ENCODE results near the gene CSNK1G2. TPM values are rescaled to one million over a fixed set of nuclear protein-coding genes. Genes with fewer than 3 reads are reported as not detected.
A peak's percentile ranks its signal among the peaks of the same experiment; 100 is the strongest.

The CSNK1G2 gene
- total RNA-seq, 3 donors from 2014 or later: 31.5 to 76.7 (median 68.2) TPM

GRCh38 chr19:1967087-1967608, 26.2 kb downstream of the CSNK1G2 start:
- Histone ChIP-seq H3K4me1 (no peaks in the 10 kb centered on the region), H3K36me3 (no peaks in the 10 kb centered on the region), H3K9me3 (no peaks in the 10 kb centered on the region), H3K4me3 (no peak overlapping the region), H3K27me3 (no peaks in the 10 kb centered on the region), H3K27ac (no peak overlapping the region)
- intact Hi-C loops (cut with DNase I; ENCODE audit: low total_unique reads): no loop called here
- TF ChIP-seq POLR2A (IDR thresholded peaks at IDR 0.05) (no peak), CTCF (IDR thresholded peaks at IDR 0.05) (no peak), POLR2AphosphoS5 (IDR thresholded peaks at IDR 0.05) (no peak)
- DNase-seq (ENCODE audit: low spot score in 2 of 2): no peak

- H3K9me3 ChIP-seq: no peaks in the 10 kb centered on the region
- no peak for DNase-seq (ENCODE audit: low spot score in 2 of 2)
- H3K4me1 ChIP-seq: no peaks in the 10 kb centered on the region
- no peaks in the 10 kb centered on the region for H3K36me3 ChIP-seq
- H3K27ac ChIP-seq: no peak overlapping the region
- H3K27me3 ChIP-seq: no peaks in the 10 kb centered on the region
- TF ChIP-seq POLR2AphosphoS5 (IDR thresholded peaks at IDR 0.05) (no peak), CTCF (IDR thresholded peaks at IDR 0.05) (no peak), POLR2A (IDR thresholded peaks at IDR 0.05) (no peak)
- intact Hi-C loops (cut with DNase I; ENCODE audit: low total_unique reads): no loop called here
- H3K4me3 ChIP-seq: no peak overlapping the region
These were observed 27.6 kb downstream of the CSNK1G2 start for GRCh38 chr19:1968279-1969175.

- intact Hi-C loops (cut with DNase I; ENCODE audit: low total_unique reads): no loop called here
- no peaks in the 10 kb centered on the region for H3K9me3 ChIP-seq
These were observed 28.4 kb downstream of the CSNK1G2 start for GRCh38 chr19:1969176-1970002.

GRCh38 chr19:1970003-1970805, 29.2 kb downstream of the CSNK1G2 start:
- intact Hi-C loops (cut with DNase I; ENCODE audit: low total_unique reads): no loop called here
- no peak for DNase-seq (ENCODE audit: low spot score in 2 of 2)
- Histone ChIP-seq H3K9me3 (no peaks in the 10 kb centered on the region), H3K27me3 (no peaks in the 10 kb centered on the region), H3K27ac (no peak overlapping the region), H3K4me1 (no peaks in the 10 kb centered on the region), H3K4me3 (no peak overlapping the region), H3K36me3 (no peaks in the 10 kb centered on the region)
- no peak for TF ChIP-seq CTCF (IDR thresholded peaks at IDR 0.05)
- TF ChIP-seq POLR2A (IDR thresholded peaks at IDR 0.05): no peak
- no peak for TF ChIP-seq POLR2AphosphoS5 (IDR thresholded peaks at IDR 0.05)

More at GRCh38 chr19:1969176-1970002, 28.4 kb downstream of the CSNK1G2 start:
- Histone ChIP-seq H3K36me3 (no peaks in the 10 kb centered on the region), H3K4me1 (no peaks in the 10 kb centered on the region), H3K4me3 (no peak overlapping the region), H3K27ac (peak overlapping the region in 1 of 2 donors; percentile 7), H3K27me3 (no peaks in the 10 kb centered on the region)
- TF ChIP-seq CTCF (IDR thresholded peaks at IDR 0.05) (no peak), POLR2AphosphoS5 (IDR thresholded peaks at IDR 0.05) (no peak), POLR2A (IDR thresholded peaks at IDR 0.05) (no peak)
- DNase-seq (ENCODE audit: low spot score in 2 of 2): no peak
